HG03571 (cell line): ENCODE measurements around the gene NFX1.

ENCODE experiments used
- ATAC-seq: cut with Tn5 transposase; IDR thresholded peaks from one replicate; pipeline ENCODE4 v1.9.1; 2021; ENCODE audit not compliant: unreplicated experiment

NFX1 gene

GRCh38 chr9:33265211-33265865 lies 25.0 kb upstream of the NFX1 start:
- no peak for ATAC-seq

DNA sequence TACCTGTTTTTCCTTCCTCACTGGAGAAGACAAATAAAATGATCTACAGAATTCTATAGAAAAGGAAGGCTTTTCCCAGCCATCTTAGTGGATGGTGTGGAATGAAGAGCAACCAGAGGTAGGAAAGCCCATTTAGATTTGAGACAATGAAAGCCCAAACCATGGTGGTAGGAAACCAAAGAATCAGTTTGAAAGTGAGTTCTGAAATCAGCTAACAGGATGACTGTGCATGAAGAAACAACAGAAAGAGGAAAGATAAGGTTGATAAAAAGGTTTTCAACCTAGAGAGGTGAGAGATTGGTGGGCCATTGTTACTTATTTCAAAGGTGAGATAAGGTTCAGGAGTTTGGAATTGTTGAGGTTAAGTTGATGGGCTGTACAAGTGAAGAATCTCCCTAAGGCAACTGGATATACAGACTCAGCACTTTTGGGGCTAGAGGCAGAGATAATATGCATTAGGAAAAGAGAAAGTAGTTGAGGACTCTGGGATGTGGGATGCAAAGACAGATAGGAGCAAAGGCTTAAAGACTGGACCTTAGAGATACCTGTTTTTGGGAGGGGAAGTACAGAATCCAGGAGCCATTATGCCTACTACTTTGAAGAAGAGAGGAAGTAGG lies 23.1 kb upstream of the NFX1 start:
- ATAC-seq, result no peak

- ATAC-seq, result no peak
These were observed 20.2 kb upstream of the NFX1 start for GRCh38 chr9:33270146-33270545.

GRCh38 chr9:33272061-33272460 lies 18.3 kb upstream of the NFX1 start:
- no peak for ATAC-seq

GRCh38 chr9:33273266-33273971 lies 16.9 kb upstream of the NFX1 start:
- ATAC-seq, result no peak

DNA sequence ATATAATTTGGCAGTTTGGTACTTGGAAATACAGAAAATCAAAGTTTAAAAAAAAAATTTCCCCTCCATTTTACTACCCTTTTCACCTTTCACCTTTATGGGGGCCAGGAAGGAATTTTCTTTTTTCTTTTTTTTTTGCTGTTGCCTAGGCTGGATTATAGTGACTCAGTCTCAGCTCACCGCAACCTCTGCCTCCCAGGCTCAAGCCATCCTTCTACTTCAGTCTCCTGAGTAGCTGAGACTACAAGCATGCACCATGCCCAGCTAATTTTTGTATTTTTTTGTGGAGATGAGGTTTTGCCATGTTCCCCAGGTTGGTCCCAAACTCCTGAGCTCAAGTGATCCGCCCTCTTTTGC lies 16.4 kb upstream of the NFX1 start:
- no peak for ATAC-seq

DNA sequence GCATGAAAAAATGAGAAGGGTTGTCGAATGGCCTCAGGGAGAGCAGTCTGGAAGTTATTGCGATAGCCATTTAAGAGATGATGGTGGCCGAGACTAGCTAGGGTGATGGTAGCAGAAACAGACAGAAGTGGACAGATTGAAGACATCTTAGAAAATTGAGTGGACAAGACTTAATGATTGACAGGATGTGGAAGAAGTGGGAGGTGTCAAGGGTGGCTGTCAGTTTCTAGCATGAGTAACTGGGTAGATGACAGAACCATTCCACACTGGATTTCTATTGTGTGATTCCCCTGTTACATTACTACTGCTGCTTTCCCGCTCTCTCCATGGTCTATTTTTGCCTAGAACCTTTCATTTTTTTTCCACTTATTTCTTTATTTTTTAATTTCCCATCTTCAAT lies 12.8 kb upstream of the NFX1 start:
- no peak for ATAC-seq

GRCh38 chr9:33285502-33285901 lies 4.8 kb upstream of the NFX1 start:
- no peak for ATAC-seq

DNA sequence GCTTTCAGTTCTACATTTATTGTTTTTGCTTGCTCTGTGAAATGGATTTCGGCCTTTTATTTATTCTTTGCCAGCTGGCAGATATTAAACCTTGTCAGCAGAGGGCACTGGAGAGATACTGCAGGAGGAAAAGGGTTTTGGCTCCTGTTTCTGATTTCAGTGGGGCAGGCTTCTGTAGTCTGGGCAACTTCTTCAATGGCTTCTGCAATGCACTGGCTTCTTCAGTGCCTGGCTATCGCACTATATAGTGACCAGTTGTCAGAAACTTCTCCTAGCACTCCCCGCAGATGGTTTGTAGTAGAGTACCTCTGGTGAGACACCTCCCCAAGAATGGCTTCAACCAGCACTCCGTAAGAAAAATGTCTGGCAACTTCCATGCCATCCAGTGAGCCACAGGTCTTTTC lies 3.2 kb upstream of the NFX1 start:
- no peak for ATAC-seq

DNA sequence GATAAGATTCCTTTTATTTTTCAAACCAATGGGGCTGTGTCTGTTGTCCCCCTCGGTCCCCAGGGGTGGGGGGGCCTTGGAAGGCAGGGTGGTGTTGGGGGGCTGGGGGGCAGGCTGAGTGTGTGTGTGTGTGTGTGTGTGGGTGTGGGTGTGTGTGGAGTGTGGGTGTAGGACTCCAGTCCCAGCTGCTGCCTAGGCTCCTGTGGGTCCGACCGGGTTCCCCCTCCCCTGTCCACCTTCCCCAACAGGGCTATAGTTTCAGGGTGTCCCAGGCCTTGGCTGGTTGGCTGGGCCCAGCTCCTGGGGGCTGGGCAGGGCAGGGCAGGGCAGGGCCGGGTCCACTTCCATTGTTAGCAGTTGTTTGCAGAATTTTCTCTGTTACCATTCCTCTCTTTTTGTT lies 2.1 kb upstream of the NFX1 start:
- ATAC-seq, result no peak

GRCh38 chr9:33288828-33289483 lies 1.4 kb upstream of the NFX1 start:
- ATAC-seq, result no peak

DNA sequence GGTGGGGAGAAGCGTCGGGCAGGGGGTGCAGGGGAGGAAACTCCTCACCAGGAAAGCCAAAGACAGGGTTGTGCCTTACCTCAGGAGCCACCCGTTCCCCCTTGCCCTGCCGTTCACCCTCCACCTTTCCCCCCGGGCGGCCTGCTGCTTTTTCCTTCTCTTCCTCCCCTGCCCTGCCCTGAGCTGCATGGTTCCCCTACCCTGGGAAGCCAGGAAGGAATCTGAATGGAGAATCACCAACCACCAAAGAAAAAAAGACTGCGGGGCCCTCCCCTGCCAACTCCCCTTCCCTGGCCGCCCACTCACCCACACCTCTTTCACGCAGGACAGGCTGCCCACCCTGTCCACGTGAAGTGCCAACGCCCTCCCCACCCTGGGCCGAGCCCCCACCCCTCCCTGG lies 820 bp upstream of the NFX1 start:
- no peak for ATAC-seq

DNA sequence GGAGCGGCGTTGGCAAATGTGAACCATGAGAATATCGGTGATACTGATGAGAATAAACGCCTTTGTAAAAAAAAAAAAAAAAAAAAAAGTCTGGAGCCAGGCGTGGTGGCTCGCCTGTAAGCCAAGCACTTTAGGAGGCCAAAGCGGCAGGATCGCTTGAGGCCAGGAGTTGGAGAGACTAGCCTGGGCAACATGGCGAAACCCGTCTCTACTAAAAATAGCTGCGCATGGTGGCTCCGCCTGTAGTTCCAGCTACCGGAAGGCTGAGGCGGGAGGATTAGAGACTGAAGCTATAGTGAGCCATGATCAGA lies 425 bp upstream of the NFX1 start:
- no peak for ATAC-seq

GRCh38 chr9:33291031-33291397 lies 698 bp downstream of the NFX1 start:
- ATAC-seq, result no peak

DNA sequence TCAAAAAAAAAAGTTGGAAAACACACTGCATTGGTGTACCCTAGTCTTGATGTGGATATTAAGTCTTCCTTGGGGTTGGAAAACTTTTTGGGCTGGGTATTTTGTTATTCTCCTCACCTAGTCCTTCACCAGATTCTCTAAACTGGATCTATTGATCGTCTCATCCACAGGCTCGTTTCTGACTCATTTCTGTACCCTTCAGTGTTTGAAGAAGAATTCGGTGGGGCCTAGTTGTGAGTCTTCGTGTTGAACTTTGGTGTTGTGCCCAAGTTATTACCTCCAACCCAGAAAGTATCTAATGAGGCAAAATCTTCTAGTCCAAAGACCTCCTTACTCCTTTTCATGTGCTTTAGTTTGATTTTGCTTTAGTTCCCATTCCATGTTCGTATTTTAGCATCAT lies 1.6 kb downstream of the NFX1 start:
- ATAC-seq, result no peak

GRCh38 chr9:33293782-33294181 lies 3.5 kb downstream of the NFX1 start:
- no peak for ATAC-seq

DNA sequence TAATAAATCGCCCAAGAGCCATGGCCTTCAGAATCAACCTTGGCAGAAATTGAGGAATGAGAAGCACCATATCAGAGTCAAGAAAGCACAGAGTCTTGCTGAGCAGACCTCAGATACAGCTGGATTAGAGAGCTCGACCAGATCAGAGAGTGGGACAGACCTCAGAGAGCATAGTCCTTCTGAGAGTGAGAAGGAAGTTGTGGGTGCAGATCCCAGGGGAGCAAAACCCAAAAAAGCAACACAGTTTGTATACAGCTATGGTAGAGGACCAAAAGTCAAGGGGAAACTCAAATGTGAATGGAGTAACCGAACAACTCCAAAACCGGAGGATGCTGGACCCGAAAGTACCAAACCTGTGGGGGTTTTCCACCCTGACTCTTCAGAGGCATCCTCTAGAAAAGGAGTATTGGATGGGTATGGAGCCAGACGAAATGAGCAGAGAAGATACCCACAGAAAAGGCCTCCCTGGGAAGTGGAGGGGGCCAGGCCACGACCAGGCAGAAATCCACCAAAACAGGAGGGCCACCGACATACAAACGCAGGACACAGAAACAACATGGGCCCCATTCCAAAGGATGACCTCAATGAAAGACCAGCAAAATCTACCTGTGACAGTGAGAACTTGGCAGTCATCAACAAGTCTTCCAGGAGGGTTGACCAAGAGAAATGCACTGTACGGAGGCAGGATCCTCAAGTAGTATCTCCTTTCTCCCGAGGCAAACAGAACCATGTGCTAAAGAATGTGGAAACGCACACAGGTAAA lies 4.5 kb downstream of the NFX1 start:
- no peak for ATAC-seq

DNA sequence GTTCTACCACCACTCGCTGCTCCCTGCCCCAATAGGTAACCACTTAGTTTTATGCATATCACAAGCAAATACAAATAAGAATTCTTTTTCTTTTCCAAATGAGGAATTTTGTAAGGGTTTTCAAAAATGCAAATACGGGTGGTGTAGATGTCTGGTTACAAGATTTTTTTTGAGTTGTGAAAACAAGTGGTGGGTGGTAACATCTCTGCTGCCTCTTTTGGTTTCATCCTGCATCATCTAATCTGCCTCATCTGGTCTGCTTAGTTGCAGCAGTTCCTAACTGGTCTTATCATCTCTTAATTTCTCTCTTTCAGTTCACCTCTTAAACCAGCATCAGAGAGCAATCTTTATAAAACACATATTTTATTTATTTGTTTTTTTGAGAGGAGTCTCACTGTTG lies 5.3 kb downstream of the NFX1 start:
- ATAC-seq, result no peak

GRCh38 chr9:33297432-33297831 lies 7.1 kb downstream of the NFX1 start:
- peak; percentile 91 for ATAC-seq

DNA sequence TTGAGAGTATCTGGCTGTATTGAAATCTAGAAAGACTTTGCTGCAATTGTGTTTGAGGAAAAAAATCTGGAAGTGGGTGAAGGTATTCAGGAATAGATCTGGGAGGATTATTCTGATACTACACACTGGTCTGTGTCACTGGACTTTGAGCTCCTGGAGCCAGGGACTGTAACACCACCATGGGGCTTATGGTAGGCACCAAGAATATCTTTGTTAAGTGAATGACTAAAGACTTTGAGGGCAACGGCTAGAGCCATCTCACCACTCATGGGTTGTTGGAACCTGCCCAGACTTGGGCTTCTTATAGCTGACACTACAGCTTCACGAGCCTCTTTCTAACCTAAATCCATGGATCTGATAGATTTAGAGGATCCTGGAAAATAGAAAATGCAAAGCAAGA lies 10.2 kb downstream of the NFX1 start:
- no peak for ATAC-seq

GRCh38 chr9:33304362-33304761 lies 14.0 kb downstream of the NFX1 start:
- no peak for ATAC-seq

- no peak for ATAC-seq
These were observed 15.7 kb downstream of the NFX1 start for GRCh38 chr9:33306037-33306436.
